ENCODE data around the gene C2CD2. TPM values are rescaled to one million over a fixed set of nuclear protein-coding genes. Genes with fewer than 3 reads are reported as not detected.

The C2CD2 gene
- total RNA-seq, 2 experiments from 2014 or later, result 4.5 to 5.9 TPM

DNA sequence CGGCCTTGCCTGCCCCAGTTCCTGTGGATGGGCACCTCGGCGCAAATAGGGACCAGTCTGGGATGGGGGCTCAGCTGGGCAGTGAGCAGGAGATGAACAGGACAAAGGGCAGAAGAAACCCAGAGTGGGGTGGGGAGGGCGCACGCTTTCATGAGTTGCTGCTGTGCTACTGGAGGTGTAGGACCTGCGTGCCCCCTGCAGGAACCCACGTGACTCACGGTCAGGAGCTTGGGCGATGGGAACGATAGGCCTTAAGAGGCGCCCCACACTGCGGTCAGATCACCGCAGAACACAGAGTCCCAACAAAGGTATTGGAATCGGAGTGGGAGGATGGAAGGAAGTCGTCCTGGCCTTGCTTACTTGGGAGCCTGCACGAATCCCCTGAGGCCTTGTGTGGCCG lies 91.8 kb downstream of the C2CD2 start:
- Histone ChIP-seq H3K79me2 (ENCODE audit: insufficient read depth, low read depth, low read length) (peaks cover 35% of the 10 kb centered on the region; the same call in 1 of the 2 replicates), H2AFZ (ENCODE audit: low read length) (peak overlapping the region; percentile 8; the same call in 1 of the 2 replicates), H3K36me3 (ENCODE audit: insufficient read depth, low read length) (peaks cover 25% of the 10 kb centered on the region), H3K4me1 (ENCODE audit: insufficient read depth, low read length, poor library complexity, severe bottlenecking) (peaks cover 67% of the 10 kb centered on the region), H4K20me1 (ENCODE audit: insufficient read depth, low read length) (no peaks in the 10 kb centered on the region), H3K9me2 (ENCODE audit: insufficient read depth, low read length) (no peaks in the 10 kb centered on the region), H3K27ac (ENCODE audit: low read depth, low read length, poor library complexity, severe bottlenecking) (peak overlapping the region; percentile 96), H3K9me3 (ENCODE audit: low read length) (no peaks in the 10 kb centered on the region), H3K4me2 (ENCODE audit: low read length) (peak overlapping the region; percentile 79), H3K4me3 (ENCODE audit: low read depth, low read length, poor library complexity, severe bottlenecking) (peak overlapping the region; percentile 64)
- peak; percentile 69 for DNase-seq (ENCODE audit: low spot score)
- intact Hi-C loops (cut with micrococcal nuclease; ENCODE audit: unreplicated experiment), result loop anchor here (5.0 to 10.0 kb wide), 3 partner anchors 370 to 673 kb away; no protein-coding TSS in a partner anchor
- no TSS peak for BruUV-seq (replicated peaks)
- ChIA-PET POLR2A (interaction anchor here (0.5 to 3.3 kb wide), 5 partner anchors 14 to 200 kb away, joined by 3 to 17 read pairs (median 14); partner anchors contain the start of gene PRDM15), CTCF (ENCODE audit: unreplicated experiment) (no interaction called here)
- no peak for TF ChIP-seq EZH2phosphoT487 (IDR thresholded peaks at IDR 0.05; ENCODE audit: borderline replicate concordance, low read depth, low read length)
- TF ChIP-seq, protein P1, sequence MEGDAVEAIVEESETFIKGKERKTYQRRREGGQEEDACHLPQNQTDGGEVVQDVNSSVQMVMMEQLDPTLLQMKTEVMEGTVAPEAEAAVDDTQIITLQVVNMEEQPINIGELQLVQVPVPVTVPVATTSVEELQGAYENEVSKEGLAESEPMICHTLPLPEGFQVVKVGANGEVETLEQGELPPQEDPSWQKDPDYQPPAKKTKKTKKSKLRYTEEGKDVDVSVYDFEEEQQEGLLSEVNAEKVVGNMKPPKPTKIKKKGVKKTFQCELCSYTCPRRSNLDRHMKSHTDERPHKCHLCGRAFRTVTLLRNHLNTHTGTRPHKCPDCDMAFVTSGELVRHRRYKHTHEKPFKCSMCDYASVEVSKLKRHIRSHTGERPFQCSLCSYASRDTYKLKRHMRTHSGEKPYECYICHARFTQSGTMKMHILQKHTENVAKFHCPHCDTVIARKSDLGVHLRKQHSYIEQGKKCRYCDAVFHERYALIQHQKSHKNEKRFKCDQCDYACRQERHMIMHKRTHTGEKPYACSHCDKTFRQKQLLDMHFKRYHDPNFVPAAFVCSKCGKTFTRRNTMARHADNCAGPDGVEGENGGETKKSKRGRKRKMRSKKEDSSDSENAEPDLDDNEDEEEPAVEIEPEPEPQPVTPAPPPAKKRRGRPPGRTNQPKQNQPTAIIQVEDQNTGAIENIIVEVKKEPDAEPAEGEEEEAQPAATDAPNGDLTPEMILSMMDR (conservative IDR thresholded peaks at IDR 0.05; ENCODE audit: low read length), result peak; percentile 67

DNA sequence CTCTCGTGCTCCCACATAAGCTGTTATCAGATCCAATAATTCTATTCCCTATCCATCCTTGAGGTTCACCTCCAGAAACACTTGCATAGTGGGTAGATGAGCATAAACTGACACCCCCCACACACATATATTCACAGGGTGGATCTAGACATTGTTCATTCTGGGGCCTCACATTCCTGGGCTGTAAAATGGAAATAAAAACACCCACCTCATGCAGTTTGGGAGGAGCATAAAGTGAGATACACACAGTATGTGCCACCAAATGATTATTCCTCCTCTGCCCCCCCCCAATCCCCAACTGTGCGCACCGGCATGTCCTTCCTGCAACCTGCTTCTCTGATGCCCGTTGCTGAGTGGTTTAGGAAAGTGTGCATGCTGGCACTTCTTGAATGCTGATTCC lies 92.6 kb downstream of the C2CD2 start:
- intact Hi-C loops (cut with micrococcal nuclease; ENCODE audit: unreplicated experiment), result loop anchor here (5.0 to 10.0 kb wide), 3 partner anchors 371 to 674 kb away; no protein-coding TSS in a partner anchor
- Histone ChIP-seq H4K20me1 (ENCODE audit: insufficient read depth, low read length) (no peaks in the 10 kb centered on the region), H3K36me3 (ENCODE audit: insufficient read depth, low read length) (peaks cover 33% of the 10 kb centered on the region), H3K4me2 (ENCODE audit: low read length) (peak overlapping the region; percentile 79), H3K9me2 (ENCODE audit: insufficient read depth, low read length) (no peaks in the 10 kb centered on the region), H3K27ac (ENCODE audit: low read depth, low read length, poor library complexity, severe bottlenecking) (peak overlapping the region; percentile 96), H3K4me1 (ENCODE audit: insufficient read depth, low read length, poor library complexity, severe bottlenecking) (peaks cover 59% of the 10 kb centered on the region), H3K4me3 (ENCODE audit: low read depth, low read length, poor library complexity, severe bottlenecking) (peak overlapping the region; percentile 64), H2AFZ (ENCODE audit: low read length) (peak overlapping the region; percentile 45; the same call in 1 of the 2 replicates), H3K79me2 (ENCODE audit: insufficient read depth, low read depth, low read length) (peaks cover 32% of the 10 kb centered on the region; the same call in 1 of the 2 replicates), H3K9me3 (ENCODE audit: low read length) (no peaks in the 10 kb centered on the region)
- no peak for TF ChIP-seq EZH2phosphoT487 (IDR thresholded peaks at IDR 0.05; ENCODE audit: borderline replicate concordance, low read depth, low read length)
- TF ChIP-seq, protein P1 (conservative IDR thresholded peaks at IDR 0.05; ENCODE audit: low read length), result no peak
- peak; percentile 62 for DNase-seq (ENCODE audit: low spot score)
- ChIA-PET CTCF (ENCODE audit: unreplicated experiment) (no interaction called here), POLR2A (interaction anchor here (1.7 to 3.3 kb wide), 3 partner anchors 14 to 19 kb away, joined by 5 to 17 read pairs (median 15); partner anchors contain the start of gene PRDM15)
- no TSS peak for BruUV-seq (replicated peaks)
